Hematopoietic multipotent progenitor cell treated with erythropoietin and hydrocortisone succinate and interleukin-3 and kit ligand, for 15 days (in vitro differentiated cells): ENCODE measurements around the gene PATL1.
A peak's percentile ranks its signal among the peaks of the same experiment; 100 is the strongest.
"Not testable (repeated sequence)": the region's sequence is repeated elsewhere in the genome, so short reads cannot be mapped to it uniquely, and the experiment has no call there.

Source experiments
- DNase-seq: peaks from one replicate; pipeline ENCODE4 v3.0.0-alpha.2; 2015; ENCODE audit warnings: low spot score

The PATL1 gene

GRCh38 chr11:59673291-59673690, 4.5 kb upstream of the PATL1 start:
- no peak for DNase-seq

GRCh38 chr11:59671471-59671870, 2.6 kb upstream of the PATL1 start:
- no peak for DNase-seq

DNA sequence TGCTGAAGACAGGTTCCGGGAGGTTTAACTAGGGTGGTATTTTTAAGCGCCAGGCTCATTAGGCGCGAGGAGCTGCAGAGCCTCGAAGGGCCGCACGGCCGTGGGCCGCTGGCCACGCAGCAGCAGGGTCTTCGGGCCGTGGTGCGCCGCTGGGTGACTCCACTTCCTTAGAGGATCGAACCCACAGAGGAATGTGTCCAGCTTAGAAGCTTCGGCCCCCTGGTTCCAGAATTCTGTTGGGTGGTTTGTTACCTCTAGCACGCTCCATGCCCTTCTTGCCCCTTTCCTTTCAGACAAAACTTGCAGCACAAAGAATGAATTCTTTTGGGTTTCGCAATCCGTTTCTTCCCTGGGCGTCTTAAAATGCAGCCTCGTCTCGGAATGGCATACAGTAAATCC, 773 bp upstream of the PATL1 start:
- DNase-seq, result no peak

DNA sequence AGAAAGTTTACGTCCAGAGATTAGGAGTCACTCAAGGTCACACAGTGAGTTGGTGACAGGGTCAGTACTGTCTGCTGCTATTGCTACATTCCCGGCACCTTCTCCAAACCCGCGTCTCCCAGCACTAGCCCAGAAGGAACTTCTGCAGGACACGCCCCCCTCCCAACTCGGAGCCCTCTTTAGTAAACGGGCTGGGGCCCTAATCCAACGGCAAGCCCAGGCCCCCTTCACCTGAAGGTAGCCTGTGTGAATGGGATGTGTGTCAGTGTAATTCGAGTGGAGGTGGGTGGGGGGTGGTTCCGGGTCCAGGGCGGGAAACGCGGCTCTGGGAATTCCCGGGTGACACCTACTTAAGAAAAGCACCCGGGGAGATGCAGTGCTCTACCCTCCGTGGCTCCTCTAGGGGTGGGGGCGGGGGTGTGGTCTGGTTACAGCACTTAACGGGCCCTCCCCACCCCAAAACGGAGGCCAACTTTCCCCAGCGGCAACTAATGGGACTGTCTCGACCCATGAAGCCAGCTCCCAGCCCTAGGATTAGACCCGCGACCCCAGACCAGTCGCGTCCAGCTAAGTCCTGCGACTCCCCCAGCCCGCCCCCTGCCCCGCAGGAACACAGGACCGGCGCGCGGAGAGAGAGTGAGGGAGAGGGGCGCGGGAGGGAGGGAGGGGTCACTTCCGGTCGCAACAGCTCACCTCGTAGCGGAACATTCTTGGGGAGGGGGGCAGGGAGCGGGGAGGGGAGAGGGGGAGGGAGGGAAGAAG, 468 bp downstream of the PATL1 start:
- peak; percentile 60 for DNase-seq

DNA sequence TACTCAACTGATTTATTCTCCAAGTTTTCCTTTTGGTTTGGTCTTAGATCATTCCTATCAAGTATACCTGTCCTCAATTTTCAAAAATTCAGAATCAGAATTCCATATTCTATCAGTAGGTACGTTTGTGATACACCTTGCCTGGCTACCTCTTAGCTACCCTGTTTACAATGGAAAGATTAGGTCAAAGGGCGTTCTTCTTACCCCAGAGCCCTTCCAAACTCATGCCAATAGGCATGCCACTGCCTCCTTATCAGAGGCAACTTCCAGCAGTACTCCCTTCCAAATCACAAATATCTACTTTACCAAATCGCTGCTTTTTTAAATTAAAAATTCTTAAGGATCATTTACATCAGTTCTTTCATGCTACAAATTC, 1.0 kb downstream of the PATL1 start:
- no peak for DNase-seq

GRCh38 chr11:59666969-59667368, 1.9 kb downstream of the PATL1 start:
- no peak for DNase-seq

- no peak for DNase-seq
Observed at GRCh38 chr11:59660621-59661020, 8.2 kb downstream of the PATL1 start.

GRCh38 chr11:59659981-59660380, 8.9 kb downstream of the PATL1 start:
- no peak for DNase-seq

GRCh38 chr11:59658036-59658435, 10.8 kb downstream of the PATL1 start:
- no peak for DNase-seq

GRCh38 chr11:59654893-59655292, 13.9 kb downstream of the PATL1 start:
- no peak for DNase-seq

- DNase-seq, result no peak
Observed at GRCh38 chr11:59647245-59647980, 21.4 kb downstream of the PATL1 start.

DNA sequence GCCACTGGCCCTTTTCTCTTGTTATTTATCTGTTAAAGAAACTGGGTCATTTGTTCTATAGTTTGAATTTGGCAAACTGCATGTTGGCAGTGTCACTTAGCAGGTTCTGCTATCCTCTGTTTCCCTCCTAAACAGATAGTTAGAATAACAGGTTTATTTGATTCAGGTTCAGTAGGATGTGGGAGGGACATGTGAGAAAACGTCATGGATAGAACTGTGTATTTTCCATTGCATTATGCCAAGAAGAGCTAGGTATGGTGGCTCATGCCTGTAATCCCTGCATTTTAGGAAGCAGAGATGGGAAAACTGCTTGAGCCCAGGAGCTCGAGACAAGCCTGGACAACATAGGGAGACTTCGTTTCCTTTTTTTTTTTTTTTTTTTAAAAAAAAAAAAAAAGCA, 24.3 kb downstream of the PATL1 start:
- no peak for DNase-seq

DNA sequence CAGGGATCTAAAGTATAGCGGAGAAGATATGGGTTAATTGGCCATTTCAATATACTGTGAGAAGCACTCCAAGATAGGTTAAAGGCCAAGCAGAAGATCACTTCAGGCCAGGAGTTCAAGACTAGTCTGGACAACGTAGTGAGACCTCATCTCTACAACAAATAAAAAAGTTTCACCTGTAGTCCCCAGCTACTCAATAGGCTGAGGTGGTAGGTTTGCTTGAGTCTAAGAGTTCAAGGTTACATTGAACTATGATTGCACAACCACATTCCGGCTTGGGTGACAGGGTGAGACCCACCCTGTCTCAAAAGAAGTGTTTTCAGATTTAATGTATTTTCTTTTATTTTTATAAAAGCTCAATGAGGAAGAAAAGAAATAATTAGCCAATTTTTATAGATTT, 25.4 kb downstream of the PATL1 start:
- no peak for DNase-seq

GRCh38 chr11:59641156-59641555, 27.7 kb downstream of the PATL1 start:
- DNase-seq, result no peak

GRCh38 chr11:59630493-59630892, 38.3 kb downstream of the PATL1 start:
- no peak for DNase-seq

DNA sequence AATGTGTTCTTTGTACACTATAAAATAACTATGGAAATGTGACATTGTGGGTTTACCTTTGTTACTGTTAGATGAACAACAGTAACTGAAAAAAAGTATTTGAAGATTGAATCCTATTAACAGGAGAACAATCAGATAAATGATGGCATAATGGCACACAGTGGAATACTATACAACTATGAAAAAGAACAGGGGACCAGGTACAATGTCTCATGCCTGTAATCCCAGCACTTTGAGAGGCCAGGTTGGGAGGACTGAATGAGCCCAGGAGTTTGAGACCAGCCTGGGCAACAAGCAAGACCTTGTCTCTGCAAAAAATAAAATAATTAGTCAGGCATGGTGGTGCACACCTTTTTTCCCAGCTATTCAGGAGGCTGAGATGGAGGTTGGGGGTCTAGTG, 38.8 kb downstream of the PATL1 start:
- DNase-seq, result no peak

DNA sequence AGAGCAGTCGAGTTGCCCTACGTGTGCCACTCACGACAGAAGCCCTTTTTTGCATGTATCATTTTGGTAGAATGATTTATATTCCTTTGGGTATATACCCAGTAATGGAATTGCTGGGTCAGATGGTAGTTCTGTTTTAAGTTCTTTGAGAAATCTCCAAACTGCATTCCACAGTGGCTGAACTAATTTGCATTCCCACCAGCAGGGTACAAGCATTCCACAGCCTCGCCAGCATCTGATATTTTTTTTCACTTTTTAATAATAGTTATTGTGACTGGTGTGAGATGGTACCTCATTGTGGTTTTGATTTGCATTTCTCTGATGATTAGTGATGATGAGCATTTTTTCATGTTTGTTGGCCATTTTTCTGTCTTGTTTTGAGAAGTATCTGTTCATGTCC, 41.9 kb downstream of the PATL1 start:
- not testable (repeated sequence) for DNase-seq

- DNase-seq, result no peak
Observed at GRCh38 chr11:59625703-59626102, 43.1 kb downstream of the PATL1 start.

DNA sequence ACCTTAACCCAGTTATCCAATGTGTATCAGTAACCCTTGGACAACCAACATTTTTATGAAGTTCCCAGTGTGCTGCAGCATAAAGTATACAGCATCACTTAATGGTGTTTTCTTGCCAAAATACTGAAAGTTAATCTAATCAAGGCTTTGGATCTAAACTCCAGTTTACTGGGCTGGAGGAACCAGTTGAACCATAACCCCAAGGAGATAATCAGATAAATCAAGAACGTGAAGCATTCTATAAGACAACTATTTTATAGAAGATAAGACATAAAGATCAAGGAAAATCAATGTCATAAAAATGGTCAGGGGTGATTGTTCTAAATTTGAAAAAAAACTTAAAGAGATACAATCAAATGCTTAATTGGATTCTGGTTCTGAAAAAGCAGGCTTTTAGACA, 51.0 kb downstream of the PATL1 start:
- DNase-seq, result no peak

DNA sequence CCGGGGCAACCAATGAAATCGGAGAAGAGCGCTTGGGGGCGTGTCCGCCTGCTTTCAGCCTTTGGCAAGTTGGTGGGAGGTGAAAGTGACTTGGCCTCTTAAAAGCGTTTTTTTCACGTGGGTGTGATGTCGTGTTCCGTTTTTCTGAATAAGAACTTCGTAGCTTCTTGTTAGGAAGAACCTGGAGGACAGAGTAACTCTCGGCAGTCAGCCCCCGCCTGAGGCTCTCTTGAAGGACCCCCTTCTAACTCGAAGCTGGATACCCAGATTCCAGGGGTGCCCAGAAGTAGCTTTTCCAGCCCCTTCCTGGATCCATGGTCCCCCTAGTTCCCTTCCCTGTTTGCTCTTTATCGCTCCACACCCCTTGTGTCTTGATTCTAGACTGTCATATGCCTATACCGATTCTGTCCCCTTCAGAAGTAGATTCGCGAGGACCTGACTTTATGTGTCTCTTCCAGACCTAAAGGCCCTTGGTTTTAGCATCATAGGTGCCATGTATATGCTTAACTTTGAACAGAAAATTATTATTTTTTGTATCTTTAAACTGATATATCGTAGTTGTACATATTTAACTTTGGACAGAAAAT, 52.3 kb downstream of the PATL1 start:
- DNase-seq, result no peak

GRCh38 chr11:59615637-59616395, 53.0 kb downstream of the PATL1 start, which contains the start of gene OSBP:
Gene OSBP, minus strand, starts transcription at chr11:59615774. Its CDS starts 110 bp downstream, at chr11:59615664.
- DNase-seq, result peak; percentile 99

- peak; percentile 45 for DNase-seq
Observed at GRCh38 chr11:59615120-59615636, 53.7 kb downstream of the PATL1 start.
